K562 (cell line): Measurements from ENCODE around the gene MATCAP1. TPM values are rescaled to one million over a fixed set of nuclear protein-coding genes. Genes with fewer than 3 reads are reported as not detected.

ENCODE experiments used
- CHCHD3 ChIP-seq: fragments of 250-450 bp; sonication (Bioruptor Pico); IDR thresholded peaks from 2 replicates; pipeline ENCODE4 v2.1.2; 2022; ENCODE audit warnings: mild to moderate bottlenecking
- ETV1 ChIP-seq: fragments of 450-650 bp; conservative IDR thresholded peaks from 2 replicates; pipeline ENCODE4 v1.6.1; 2016; ENCODE audit warnings: missing genetic modification characterization, control low read depth, low read depth, missing compliant biosample characterization
- GABPA ChIP-seq: fragments of 200-800 bp; sonication (Bioruptor generic); conservative IDR thresholded peaks from 2 replicates; pipeline ENCODE4 v1.6.1; 2016; ENCODE audit warnings: low read depth, missing genetic modification characterization, missing compliant biosample characterization
- GABPB2 ChIP-seq: fragments of 250-450 bp; sonication (Bioruptor Pico); conservative IDR thresholded peaks from 2 replicates; pipeline ENCODE4 v1.5.1; 2021; ENCODE audit warnings: mild to moderate bottlenecking
- HMGN3 ChIP-seq: IDR thresholded peaks from 2 replicates; pipeline ENCODE4 v1.6.1; 2011; ENCODE audit warnings: borderline replicate concordance, low read depth, mild to moderate bottlenecking, mixed read lengths, low read length; ENCODE audit not compliant: insufficient read length; ENCODE audit errors: extremely low read depth
- MECOM ChIP-seq: fragments of 250-450 bp; sonication (Bioruptor Pico); IDR thresholded peaks from 2 replicates; pipeline ENCODE4 v1.8.0; 2022; ENCODE audit warnings: inconsistent platforms
- NCOR1 ChIP-seq: fragments of 450-650 bp; IDR thresholded peaks from 2 replicates; pipeline ENCODE4 v1.6.1; 2016; ENCODE audit warnings: mild to moderate bottlenecking, moderate library complexity
- POLR2A ChIP-seq: fragments of 450-650 bp; conservative IDR thresholded peaks from 2 replicates; pipeline ENCODE4 v1.6.1; 2016
- RBM15 ChIP-seq: fragments of 200-400 bp; formaldehyde crosslinking; IDR thresholded peaks from 2 replicates; pipeline ENCODE4 v1.6.1; 2018; ENCODE audit warnings: mild to moderate bottlenecking, low read length, moderate library complexity; ENCODE audit not compliant: insufficient read depth
- SAFB ChIP-seq: fragments of 200-400 bp; formaldehyde crosslinking; IDR thresholded peaks from 2 replicates; pipeline ENCODE4 v1.6.1; 2017; ENCODE audit warnings: low read depth, low read length, borderline replicate concordance
- SP1 ChIP-seq: sonication (generic); formaldehyde crosslinking; IDR thresholded peaks from 2 replicates; pipeline ENCODE4 v1.8.1; 2022; ENCODE audit warnings: mild to moderate bottlenecking, missing genetic modification reagents
- SP2 ChIP-seq: IDR thresholded peaks from 2 replicates; pipeline ENCODE4 v1.6.1; 2011; ENCODE audit warnings: mild to moderate bottlenecking, low read depth, low read length, moderate library complexity; ENCODE audit not compliant: poor library complexity, severe bottlenecking; ENCODE audit errors: extremely low read depth
- ZNF121 ChIP-seq: sonication (generic); formaldehyde crosslinking; conservative IDR thresholded peaks from 2 replicates; pipeline ENCODE4 v1.8.0; 2022; ENCODE audit warnings: missing genetic modification reagents
- ZNF253 ChIP-seq: fragments of 250-450 bp; sonication (Bioruptor Pico); conservative IDR thresholded peaks from 2 replicates; pipeline ENCODE4 v1.6.1; 2021; ENCODE audit warnings: mild to moderate bottlenecking
- ZNF3 ChIP-seq: fragments of 250-450 bp; sonication (Bioruptor Pico); IDR thresholded peaks from 2 replicates; pipeline ENCODE4 v1.5.0; 2021; ENCODE audit warnings: mild to moderate bottlenecking, moderate library complexity
- ZNF316 ChIP-seq: fragments of 450-650 bp; IDR thresholded peaks from 2 replicates; pipeline ENCODE4 v1.6.1; 2016
- ZNF347 ChIP-seq: fragments of 450-650 bp; formaldehyde crosslinking; IDR thresholded peaks from 2 replicates; pipeline ENCODE4 v1.4.0; 2020; ENCODE audit warnings: low read depth, mild to moderate bottlenecking, moderate library complexity
- polyA plus RNA-seq, 8 experiments: library from polyadenylated mRNA; depleted of rRNA in 4 of 8; stranded (reverse) in 5 of 8; unstranded in 3 of 8; fragments of >200 nt; fragmentation: Nextera tagmentation in 2 of 8; fragmentation: Illumina TruSeq in 1 of 8; extraction: Ambion mirVana in 2 of 8; extraction: Trizol in 1 of 8; gene quantifications; 2 replicates each; pipeline versions ENCODE4 v1.2.1 to v1.2.3, GENCODE V29; 2011 to 2014; ENCODE audit warnings: inconsistent platforms in 1 of 8, missing spikeins in 1 of 8
- total RNA-seq, 7 experiments: library from RNA; depleted of rRNA in 6 of 7; stranded (reverse); fragments of >200 nt in 6 of 7; fragmentation: Illumina TruSeq in 2 of 7; extraction: Trizol in 2 of 7; gene quantifications; 2 replicates each; pipeline versions ENCODE4 v1.2.1 to v1.2.3, GENCODE V29; 2011 to 2021; ENCODE audit warnings: low replicate concordance in 1 of 7
- TF ChIP-seq, protein P1 (sequence below): sonication (generic); formaldehyde crosslinking; IDR thresholded peaks from 2 replicates; pipeline ENCODE4 v1.8.0; 2023; ENCODE audit warnings: missing genetic modification reagents, mild to moderate bottlenecking, borderline replicate concordance
- TF ChIP-seq, protein P2 (sequence below): fragments of 250-450 bp; sonication (Bioruptor Pico); IDR thresholded peaks from 2 replicates; pipeline ENCODE4 v1.6.1; 2021; ENCODE audit warnings: mild to moderate bottlenecking
- TF ChIP-seq, protein P3 (sequence below): sonication (generic); formaldehyde crosslinking; IDR thresholded peaks from 2 replicates; pipeline ENCODE4 v1.9.0; 2022; ENCODE audit warnings: mild to moderate bottlenecking, missing genetic modification reagents
- TF ChIP-seq, protein P4 (sequence below): sonication (generic); formaldehyde crosslinking; IDR thresholded peaks from 2 replicates; pipeline ENCODE4 v1.8.1; 2023; ENCODE audit warnings: mild to moderate bottlenecking, missing genetic modification reagents, moderate library complexity

The MATCAP1 gene
- total and polyA plus RNA-seq, 9 of the 15 experiments (the other 6 are each of a cell fraction or from before 2014, with no cell fraction given), result 3.4 to 20.5 (median 10.3) TPM

DNA sequence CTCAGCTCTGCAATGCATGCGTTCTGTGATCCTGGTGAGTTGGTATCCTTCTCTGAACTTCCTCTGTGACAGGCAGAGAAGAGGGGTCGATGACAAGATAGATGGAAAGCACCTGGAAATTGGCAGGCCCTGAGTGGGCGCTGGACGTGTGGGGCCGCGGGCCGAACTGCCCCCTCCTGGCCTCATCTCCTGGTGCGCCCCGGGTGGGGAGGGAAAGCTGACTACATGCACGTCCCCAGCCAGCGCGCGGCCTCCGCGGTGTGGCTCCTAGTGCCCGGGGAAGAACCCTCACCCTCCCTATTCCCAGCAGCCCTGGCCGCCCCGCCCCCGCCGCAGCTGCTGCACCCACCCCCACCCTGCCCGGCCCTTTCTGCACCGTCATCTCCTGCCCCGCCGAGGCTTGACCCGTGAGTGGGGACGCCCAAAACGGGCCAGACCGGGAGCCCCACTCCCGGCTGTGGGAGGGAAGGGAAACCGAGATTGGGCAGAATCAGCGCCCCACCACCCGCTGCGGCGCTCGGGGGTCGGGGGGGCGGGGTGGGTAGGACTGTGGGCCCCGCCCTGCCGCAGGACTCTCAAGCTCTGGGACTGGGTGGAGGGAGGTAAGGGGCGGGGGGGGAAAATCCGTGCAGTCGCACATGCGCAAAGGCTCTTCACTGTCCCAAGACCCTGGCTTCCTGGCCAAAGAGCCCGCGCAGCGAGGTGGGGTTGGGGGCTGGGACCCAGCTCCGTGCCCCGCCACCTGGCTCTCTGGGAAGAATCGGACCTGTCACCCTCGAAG, 13.4 kb downstream of the MATCAP1 start, which contains the start of gene NOL3 (continued):
- no peak for TF ChIP-seq CHCHD3 (CRISPR knock-in tag)
- no peak for TF ChIP-seq ZNF347 (CRISPR knock-in tag)
- peak; percentile 77 for TF ChIP-seq HMGN3
- TF ChIP-seq SP2, result no peak
- no peak for TF ChIP-seq SAFB
- TF ChIP-seq SP1, result 0 out of 2 replicates have a peak, but pooled peaks have one; percentile 45
- TF ChIP-seq GABPB2, result no peak
- no peak for TF ChIP-seq ZNF121 (CRISPR knock-in tag)
- TF ChIP-seq POLR2A, result no peak
- TF ChIP-seq, protein P1, sequence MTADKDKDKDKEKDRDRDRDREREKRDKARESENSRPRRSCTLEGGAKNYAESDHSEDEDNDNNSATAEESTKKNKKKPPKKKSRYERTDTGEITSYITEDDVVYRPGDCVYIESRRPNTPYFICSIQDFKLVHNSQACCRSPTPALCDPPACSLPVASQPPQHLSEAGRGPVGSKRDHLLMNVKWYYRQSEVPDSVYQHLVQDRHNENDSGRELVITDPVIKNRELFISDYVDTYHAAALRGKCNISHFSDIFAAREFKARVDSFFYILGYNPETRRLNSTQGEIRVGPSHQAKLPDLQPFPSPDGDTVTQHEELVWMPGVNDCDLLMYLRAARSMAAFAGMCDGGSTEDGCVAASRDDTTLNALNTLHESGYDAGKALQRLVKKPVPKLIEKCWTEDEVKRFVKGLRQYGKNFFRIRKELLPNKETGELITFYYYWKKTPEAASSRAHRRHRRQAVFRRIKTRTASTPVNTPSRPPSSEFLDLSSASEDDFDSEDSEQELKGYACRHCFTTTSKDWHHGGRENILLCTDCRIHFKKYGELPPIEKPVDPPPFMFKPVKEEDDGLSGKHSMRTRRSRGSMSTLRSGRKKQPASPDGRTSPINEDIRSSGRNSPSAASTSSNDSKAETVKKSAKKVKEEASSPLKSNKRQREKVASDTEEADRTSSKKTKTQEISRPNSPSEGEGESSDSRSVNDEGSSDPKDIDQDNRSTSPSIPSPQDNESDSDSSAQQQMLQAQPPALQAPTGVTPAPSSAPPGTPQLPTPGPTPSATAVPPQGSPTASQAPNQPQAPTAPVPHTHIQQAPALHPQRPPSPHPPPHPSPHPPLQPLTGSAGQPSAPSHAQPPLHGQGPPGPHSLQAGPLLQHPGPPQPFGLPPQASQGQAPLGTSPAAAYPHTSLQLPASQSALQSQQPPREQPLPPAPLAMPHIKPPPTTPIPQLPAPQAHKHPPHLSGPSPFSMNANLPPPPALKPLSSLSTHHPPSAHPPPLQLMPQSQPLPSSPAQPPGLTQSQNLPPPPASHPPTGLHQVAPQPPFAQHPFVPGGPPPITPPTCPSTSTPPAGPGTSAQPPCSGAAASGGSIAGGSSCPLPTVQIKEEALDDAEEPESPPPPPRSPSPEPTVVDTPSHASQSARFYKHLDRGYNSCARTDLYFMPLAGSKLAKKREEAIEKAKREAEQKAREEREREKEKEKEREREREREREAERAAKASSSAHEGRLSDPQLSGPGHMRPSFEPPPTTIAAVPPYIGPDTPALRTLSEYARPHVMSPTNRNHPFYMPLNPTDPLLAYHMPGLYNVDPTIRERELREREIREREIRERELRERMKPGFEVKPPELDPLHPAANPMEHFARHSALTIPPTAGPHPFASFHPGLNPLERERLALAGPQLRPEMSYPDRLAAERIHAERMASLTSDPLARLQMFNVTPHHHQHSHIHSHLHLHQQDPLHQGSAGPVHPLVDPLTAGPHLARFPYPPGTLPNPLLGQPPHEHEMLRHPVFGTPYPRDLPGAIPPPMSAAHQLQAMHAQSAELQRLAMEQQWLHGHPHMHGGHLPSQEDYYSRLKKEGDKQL, result no peak
- TF ChIP-seq, protein P2, sequence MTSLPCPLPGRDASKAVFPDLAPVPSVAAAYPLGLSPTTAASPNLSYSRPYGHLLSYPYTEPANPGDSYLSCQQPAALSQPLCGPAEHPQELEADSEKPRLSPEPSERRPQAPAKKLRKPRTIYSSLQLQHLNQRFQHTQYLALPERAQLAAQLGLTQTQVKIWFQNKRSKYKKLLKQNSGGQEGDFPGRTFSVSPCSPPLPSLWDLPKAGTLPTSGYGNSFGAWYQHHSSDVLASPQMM (CRISPR knock-in tag), result no peak
- peak; percentile 75 for TF ChIP-seq ZNF316
- TF ChIP-seq ZNF253 (CRISPR knock-in tag), result no peak
- TF ChIP-seq MECOM (CRISPR knock-in tag), result peak; percentile 89
- no peak for TF ChIP-seq ZNF3 (CRISPR knock-in tag)
- TF ChIP-seq NCOR1, result peak; percentile 57
- TF ChIP-seq, protein P3, sequence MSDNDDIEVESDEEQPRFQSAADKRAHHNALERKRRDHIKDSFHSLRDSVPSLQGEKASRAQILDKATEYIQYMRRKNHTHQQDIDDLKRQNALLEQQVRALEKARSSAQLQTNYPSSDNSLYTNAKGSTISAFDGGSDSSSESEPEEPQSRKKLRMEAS (CRISPR knock-in tag), result peak; percentile 55
- TF ChIP-seq, protein P4, sequence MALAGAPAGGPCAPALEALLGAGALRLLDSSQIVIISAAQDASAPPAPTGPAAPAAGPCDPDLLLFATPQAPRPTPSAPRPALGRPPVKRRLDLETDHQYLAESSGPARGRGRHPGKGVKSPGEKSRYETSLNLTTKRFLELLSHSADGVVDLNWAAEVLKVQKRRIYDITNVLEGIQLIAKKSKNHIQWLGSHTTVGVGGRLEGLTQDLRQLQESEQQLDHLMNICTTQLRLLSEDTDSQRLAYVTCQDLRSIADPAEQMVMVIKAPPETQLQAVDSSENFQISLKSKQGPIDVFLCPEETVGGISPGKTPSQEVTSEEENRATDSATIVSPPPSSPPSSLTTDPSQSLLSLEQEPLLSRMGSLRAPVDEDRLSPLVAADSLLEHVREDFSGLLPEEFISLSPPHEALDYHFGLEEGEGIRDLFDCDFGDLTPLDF, result no peak; the same call in 1 of the 2 replicates
- TF ChIP-seq RBM15, result no peak
- TF ChIP-seq GABPA, result peak; percentile 44; the same call in 1 of the 2 replicates
- TF ChIP-seq ETV1 (tag), result 0 out of 2 replicates have a peak, but pooled peaks have one; percentile 2
